HCT116 (cell line): ENCODE measurements around the gene RGL4.

Experiments used
- CEBPB ChIP-seq: IDR thresholded peaks from 2 replicates; pipeline ENCODE4 v1.6.1; 2012; ENCODE audit warnings: low read depth
- MAX ChIP-seq: IDR thresholded peaks from 2 replicates; pipeline ENCODE4 v1.6.1; 2012
- POLR2A ChIP-seq: IDR thresholded peaks from 2 replicates; pipeline ENCODE4 v1.7.0; 2011; ENCODE audit warnings: borderline replicate concordance; ENCODE audit not compliant: insufficient read depth, insufficient read length; ENCODE audit errors: extremely low read depth
- POLR2AphosphoS5 ChIP-seq: IDR thresholded peaks from 2 replicates; pipeline ENCODE4 v1.6.1; 2011; ENCODE audit warnings: mild to moderate bottlenecking, low read depth, low read length, moderate library complexity
- RAD21 ChIP-seq: IDR thresholded peaks from 2 replicates; pipeline ENCODE4 v1.6.1; 2012; ENCODE audit warnings: low read depth, mild to moderate bottlenecking
- SP1 ChIP-seq: IDR thresholded peaks from 2 replicates; pipeline ENCODE4 v1.6.1; 2012; ENCODE audit warnings: low read depth
- ZNF274 ChIP-seq: fragments of 200-500 bp; sonication (Bioruptor generic); IDR thresholded peaks from 2 replicates; pipeline ENCODE4 v1.6.1; 2014; ENCODE audit warnings: mild to moderate bottlenecking, low read depth, low read length, inconsistent platforms
- TF ChIP-seq, protein P1 (sequence below), 3 experiments: fragments of 200-600 bp in 1 of 3; sonication (generic) in 1 of 3; IDR thresholded peaks in 2 of 3; conservative IDR thresholded peaks in 1 of 3; 2 replicates each; pipeline ENCODE4 v1.5.1; 2012 to 2017; ENCODE audit warnings: low read depth in 2 of 3, low read length in 2 of 3, antibody characterized with exemption in 1 of 3, borderline replicate concordance in 1 of 3, control low read depth in 1 of 3, mild to moderate bottlenecking in 1 of 3, mixed read lengths in 1 of 3, mixed run types in 1 of 3, moderate library complexity in 1 of 3; ENCODE audit not compliant: insufficient read depth in 1 of 3
- TF ChIP-seq, protein P2 (sequence below): IDR thresholded peaks from 2 replicates; pipeline ENCODE4 v1.6.1; 2012

- TF ChIP-seq ZNF274, result no peak
- no peak for TF ChIP-seq POLR2A
- no peak for TF ChIP-seq SP1
- no peak for TF ChIP-seq MAX
- TF ChIP-seq, protein P1, sequence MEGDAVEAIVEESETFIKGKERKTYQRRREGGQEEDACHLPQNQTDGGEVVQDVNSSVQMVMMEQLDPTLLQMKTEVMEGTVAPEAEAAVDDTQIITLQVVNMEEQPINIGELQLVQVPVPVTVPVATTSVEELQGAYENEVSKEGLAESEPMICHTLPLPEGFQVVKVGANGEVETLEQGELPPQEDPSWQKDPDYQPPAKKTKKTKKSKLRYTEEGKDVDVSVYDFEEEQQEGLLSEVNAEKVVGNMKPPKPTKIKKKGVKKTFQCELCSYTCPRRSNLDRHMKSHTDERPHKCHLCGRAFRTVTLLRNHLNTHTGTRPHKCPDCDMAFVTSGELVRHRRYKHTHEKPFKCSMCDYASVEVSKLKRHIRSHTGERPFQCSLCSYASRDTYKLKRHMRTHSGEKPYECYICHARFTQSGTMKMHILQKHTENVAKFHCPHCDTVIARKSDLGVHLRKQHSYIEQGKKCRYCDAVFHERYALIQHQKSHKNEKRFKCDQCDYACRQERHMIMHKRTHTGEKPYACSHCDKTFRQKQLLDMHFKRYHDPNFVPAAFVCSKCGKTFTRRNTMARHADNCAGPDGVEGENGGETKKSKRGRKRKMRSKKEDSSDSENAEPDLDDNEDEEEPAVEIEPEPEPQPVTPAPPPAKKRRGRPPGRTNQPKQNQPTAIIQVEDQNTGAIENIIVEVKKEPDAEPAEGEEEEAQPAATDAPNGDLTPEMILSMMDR (IDR thresholded peaks at IDR 0.05 in 2 of 3, conservative IDR thresholded peaks at IDR 0.05 in 1 of 3; ENCODE audit: borderline replicate concordance in 1 of 3, insufficient read depth in 1 of 3, low read depth in 2 of 3, low read length in 2 of 3), result no peak
- no peak for TF ChIP-seq RAD21
- TF ChIP-seq, protein P2, sequence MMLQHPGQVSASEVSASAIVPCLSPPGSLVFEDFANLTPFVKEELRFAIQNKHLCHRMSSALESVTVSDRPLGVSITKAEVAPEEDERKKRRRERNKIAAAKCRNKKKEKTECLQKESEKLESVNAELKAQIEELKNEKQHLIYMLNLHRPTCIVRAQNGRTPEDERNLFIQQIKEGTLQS, result no peak
- no peak for TF ChIP-seq CEBPB
- no peak for TF ChIP-seq POLR2AphosphoS5
These were observed 46.9 kb downstream of the RGL4 start for GRCh38 chr22:23737696-23738095.
